NT2/D1 (cell line): ENCODE results near the gene C1orf185.

Experiments
- SUZ12 ChIP-seq: IDR thresholded peaks from 2 replicates; pipeline ENCODE4 v1.6.1; 2011; ENCODE audit not compliant: insufficient read length, insufficient read depth; ENCODE audit errors: extremely low read depth
- YY1 ChIP-seq: IDR thresholded peaks from 2 replicates; pipeline ENCODE4 v1.6.1; 2011; ENCODE audit not compliant: insufficient read length, insufficient read depth
- ZNF274 ChIP-seq: IDR thresholded peaks from 2 replicates; pipeline ENCODE4 v1.6.1; 2011; ENCODE audit warnings: mild to moderate bottlenecking, low read depth, low read length

DNA sequence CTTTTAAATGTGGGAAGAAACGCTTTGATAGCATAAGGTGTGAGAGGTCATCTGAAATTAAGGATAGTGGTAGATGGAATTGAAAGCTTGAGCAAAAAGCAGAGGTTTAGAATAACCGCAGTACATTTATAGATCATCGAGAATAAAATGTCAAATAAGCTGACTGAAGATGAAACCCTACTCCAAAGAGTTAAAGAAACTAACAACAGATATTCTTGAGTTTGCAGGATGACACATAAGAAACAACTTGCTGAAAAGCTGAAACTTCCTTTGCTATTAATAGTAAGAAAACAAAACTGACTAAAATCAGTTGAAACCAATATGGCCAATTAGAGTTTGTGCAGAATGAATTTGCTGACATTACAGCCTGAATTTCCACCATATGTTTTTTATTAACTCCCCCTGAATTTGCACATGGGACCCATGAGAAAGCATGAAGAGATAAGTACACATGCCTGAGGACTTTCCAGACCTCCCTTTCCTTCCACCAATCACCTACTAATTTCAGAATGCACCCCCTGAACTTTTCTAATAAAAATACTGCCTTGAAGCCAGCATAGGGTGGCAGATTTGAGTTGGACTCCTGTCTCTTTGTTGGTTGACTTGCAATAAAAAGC, 1.7 kb upstream of the C1orf185 start:
- TF ChIP-seq ZNF274 (no peak), SUZ12 (no peak), YY1 (no peak)
